Small intestine (tissue), 7 donors: ENCODE results near the gene GID4. TPM values are rescaled to one million over a fixed set of nuclear protein-coding genes. Genes with fewer than 3 reads are reported as not detected.

ENCODE experiments used
- DNase-seq, 2 donors: peaks; one replicate each; pipeline versions ENCODE4 v3.0.0 to v3.0.0-alpha.2; 2013
- FAIRE-seq: peaks from 2 replicates; lab custom pipeline; 2012; peaks lifted over from hg19 to GRCh38; lab: Jason Lieb, UNC
- H3K27ac ChIP-seq, 3 donors: one replicate each; pipeline ENCODE4 v1.5.1; 2013; ENCODE audit warnings: low read length in 2 of 3, mild to moderate bottlenecking in 2 of 3, control low read depth in 1 of 3, inconsistent platforms in 1 of 3, low read depth in 1 of 3, moderate library complexity in 1 of 3
- H3K27me3 ChIP-seq, 3 donors: one replicate each; pipeline ENCODE4 v1.6.1; 2013; ENCODE audit warnings: low read length in 3 of 3, inconsistent platforms in 1 of 3; ENCODE audit not compliant: control insufficient read depth in 3 of 3, insufficient read depth in 3 of 3
- H3K36me3 ChIP-seq, 3 donors: one replicate each; pipeline ENCODE4 v1.6.1; 2013; ENCODE audit warnings: low read length in 3 of 3, inconsistent platforms in 1 of 3, low read depth in 1 of 3, mild to moderate bottlenecking in 1 of 3, moderate library complexity in 1 of 3; ENCODE audit not compliant: control insufficient read depth in 3 of 3, insufficient read depth in 2 of 3
- H3K4me1 ChIP-seq, 3 donors: one replicate each; pipeline ENCODE4 v1.6.1; 2013; ENCODE audit warnings: low read length in 2 of 3, inconsistent platforms in 1 of 3, low read depth in 1 of 3, mild to moderate bottlenecking in 1 of 3, moderate library complexity in 1 of 3; ENCODE audit not compliant: control insufficient read depth in 3 of 3, insufficient read depth in 2 of 3
- H3K4me3 ChIP-seq, 3 donors: one replicate each; pipeline ENCODE4 v1.5.1; 2013; ENCODE audit warnings: low read length in 3 of 3, control low read depth in 1 of 3, inconsistent platforms in 1 of 3, low read depth in 1 of 3, mild to moderate bottlenecking in 1 of 3, moderate library complexity in 1 of 3
- H3K9me3 ChIP-seq, 2 donors: one replicate each; pipeline ENCODE4 v1.6.1; 2013; ENCODE audit warnings: low read depth in 1 of 2, low read length in 1 of 2; ENCODE audit not compliant: control insufficient read depth in 2 of 2, insufficient read depth in 1 of 2
- WGBS, 3 donors: extraction: QIAGEN DNeasy Blood & Tissue Kit; methylation state at CpG; one replicate each; pipeline ENCODE4 v1.1.7; 2013; 5-methylcytosine and 5-hydroxymethylcytosine counted together
- polyA plus RNA-seq, 4 donors: library from polyadenylated mRNA; stranded (reverse) in 3 of 4; unstranded in 1 of 4; fragments of 200-250 nt in 3 of 4; fragments of 120-200 nt in 1 of 4; gene quantifications; one replicate each; pipeline versions ENCODE4 v1.2.1 to v1.2.3, GENCODE V29; 2013
- donor health status: healthy with polysubstance abuse.
- donor health status: control.
- donor health status: control.
- donor health status: Bipolar disorder and iron deficiency.
- donor health status: healthy.

GID4 gene
- polyA plus RNA-seq, 4 donors: 2.5 to 9.7 (median 4.1) TPM

DNA sequence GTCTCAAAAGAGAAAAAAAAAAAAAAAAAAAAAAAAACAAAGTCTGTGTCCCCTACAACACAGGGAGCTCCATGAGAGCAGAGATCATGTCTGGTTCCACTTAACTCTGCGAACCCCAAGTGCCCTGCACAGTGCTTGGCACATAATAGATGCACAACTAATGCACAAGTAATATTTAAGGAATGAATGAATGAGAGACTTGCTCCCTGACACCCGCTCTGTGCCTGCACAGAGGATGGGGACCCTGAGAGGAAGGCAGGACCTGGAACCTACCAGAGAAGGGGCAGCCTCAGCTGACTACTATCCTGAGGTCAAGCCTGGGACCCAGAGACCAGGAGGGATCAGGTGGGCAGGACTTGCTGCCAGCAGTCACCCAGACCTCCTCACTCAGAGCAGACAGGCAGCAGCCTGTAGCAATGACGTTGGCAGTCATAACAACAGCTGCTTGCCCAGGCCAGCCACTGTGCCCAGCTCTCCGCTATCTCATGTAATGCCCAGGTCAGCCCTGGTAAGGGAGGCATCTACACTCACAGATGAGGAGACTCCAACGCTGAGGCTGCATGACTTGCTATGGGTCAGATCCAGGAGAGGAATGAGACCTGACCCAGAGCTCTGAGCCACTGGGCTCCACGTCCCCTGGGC lies 72.2 kb downstream of the GID4 start:
- Histone ChIP-seq H3K4me1 (no peaks in the 10 kb centered on the region), H3K27me3 (no peaks in the 10 kb centered on the region), H3K27ac (no peak overlapping the region), H3K9me3 (no peaks in the 10 kb centered on the region), H3K36me3 (peaks cover 0 to 18% (median 2%) of the 10 kb centered on the region in 3 donors), H3K4me3 (no peak overlapping the region)
- FAIRE-seq: no peak
- WGBS, 3 donors: 73 to 79% (median 77%) methylated on average over 6 of the region's 6 CpGs
- no peak for DNase-seq

DNA sequence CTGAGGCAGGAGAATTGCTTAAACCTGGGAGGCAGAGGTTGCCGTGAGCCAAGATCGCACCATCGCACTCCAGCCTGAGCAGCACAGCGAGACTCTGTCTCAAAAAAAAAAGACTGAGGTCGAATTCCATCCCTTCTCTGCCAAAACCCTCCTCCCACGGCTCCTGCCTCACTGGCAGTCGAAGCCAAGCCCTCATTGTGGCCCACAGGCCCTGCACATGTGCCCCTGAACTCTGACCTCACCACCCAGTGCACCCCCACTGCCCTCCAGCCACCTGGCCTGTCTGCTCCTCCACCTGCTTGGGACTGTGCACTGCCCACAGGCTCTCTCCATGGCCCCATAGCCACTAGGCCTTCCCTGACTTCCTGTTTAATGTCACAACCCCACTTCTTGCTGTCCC lies 76.3 kb downstream of the GID4 start:
- Histone ChIP-seq H3K36me3 (no peaks in the 10 kb centered on the region), H3K4me1 (no peaks in the 10 kb centered on the region), H3K4me3 (no peak overlapping the region), H3K9me3 (peaks cover 0 to 17% of the 10 kb centered on the region in 2 donors), H3K27ac (no peak overlapping the region), H3K27me3 (no peaks in the 10 kb centered on the region)
- DNase-seq (peak in 1 of 2 donors; percentile 13), FAIRE-seq (no peak)
- WGBS, 3 donors: 18 to 70% (median 49%) methylated on average over 4 to 7 of the region's 7 CpGs

- Histone ChIP-seq H3K4me1 (no peaks in the 10 kb centered on the region), H3K27ac (no peak overlapping the region), H3K36me3 (no peaks in the 10 kb centered on the region), H3K4me3 (no peak overlapping the region), H3K27me3 (no peaks in the 10 kb centered on the region), H3K9me3 (peaks cover 0 to 17% of the 10 kb centered on the region in 2 donors)
- WGBS, 3 donors: 86 to 93% (median 87%) methylated on average over 5 of the region's 5 CpGs
- no peak for DNase-seq
- FAIRE-seq: no peak
Observed at GRCh38 chr17:18116078-18116477, 76.9 kb downstream of the GID4 start.

GRCh38 chr17:18117533-18117932 lies 78.3 kb downstream of the GID4 start:
- 100% methylated on average over 1 of the region's 1 CpG for WGBS, 3 donors
- no peaks in the 10 kb centered on the region for H3K36me3 ChIP-seq
- no peak overlapping the region for H3K27ac ChIP-seq
- H3K9me3 ChIP-seq: peaks cover 0 to 17% of the 10 kb centered on the region in 2 donors
- no peak overlapping the region for H3K4me3 ChIP-seq
- DNase-seq (no peak), FAIRE-seq (no peak)
- no peaks in the 10 kb centered on the region for H3K4me1 ChIP-seq
- H3K27me3 ChIP-seq: no peaks in the 10 kb centered on the region

Other genes with a start within 250 kb of the GID4 start
- 100 to 1,000 TPM in 2 of 4 donors, 10 to 100 TPM in 2; 71.6 to 155 (median 105) TPM for gene SREBF1, start 202.4 kb upstream of the GID4 start, polyA plus RNA-seq
- 10 to 100 TPM; 14.3 to 26.6 (median 24.7) TPM for gene TOM1L2, start 67.0 kb upstream of the GID4 start, polyA plus RNA-seq
- 1 to 10 TPM in 1 of 4 donors, under 1 TPM in 2, not detected in 1; 0.54 to 4.1 (median 0.85) TPM for gene DRC3, start 66.5 kb upstream of the GID4 start, polyA plus RNA-seq
- gene ATPAF2, start 240 bp upstream of the GID4 start, polyA plus RNA-seq: 10 to 100 TPM; 20.5 to 26.4 (median 22.0) TPM
- 10 to 100 TPM; 34.8 to 48.6 (median 41.3) TPM for gene DRG2, start 48.5 kb downstream of the GID4 start, polyA plus RNA-seq
- gene MYO15A, start 69.3 kb downstream of the GID4 start, polyA plus RNA-seq: 1 to 10 TPM in 2 of 4 donors, under 1 TPM in 2; 0.22 to 2.7 (median 1.6) TPM
- gene ALKBH5, start 144.4 kb downstream of the GID4 start, polyA plus RNA-seq: 10 to 100 TPM; 36.2 to 60.1 (median 40.6) TPM
- 10 to 100 TPM in 1 of 4 donors, 1 to 10 TPM in 3; 2.5 to 15.6 (median 6.2) TPM for gene LLGL1, start 186.2 kb downstream of the GID4 start, polyA plus RNA-seq
- gene FLII, start 219.3 kb downstream of the GID4 start, polyA plus RNA-seq: 100 to 1,000 TPM; 152 to 360 (median 210) TPM
- gene MIEF2, start 221.3 kb downstream of the GID4 start, polyA plus RNA-seq: 10 to 100 TPM in 1 of 4 donors, 1 to 10 TPM in 3; 4.9 to 13.4 (median 7.0) TPM